Measurements from ENCODE around the gene UXS1. TPM values are rescaled to one million over a fixed set of nuclear protein-coding genes. Genes with fewer than 3 reads are reported as not detected.

UXS1 gene
- total RNA-seq, 1 experiment from 2014 or later: 49.1 TPM

GRCh38 chr2:106147159-106147558, 46.9 kb downstream of the UXS1 start:
- TF ChIP-seq CTCF (conservative IDR thresholded peaks at IDR 0.05; ENCODE audit: low read depth, low read length) (no peak), EZH2 (IDR thresholded peaks at IDR 0.05; ENCODE audit: low read length, unreplicated experiment) (no peak), EZH2phosphoT487 (IDR thresholded peaks at IDR 0.05; ENCODE audit: borderline replicate concordance, low read length) (no peak)
- H3K4me1 ChIP-seq (ENCODE audit: insufficient read depth, low read length): peaks cover 38% of the 10 kb centered on the region
- ChIA-PET CTCF (no interaction called here), POLR2A (ENCODE audit: unreplicated experiment) (no interaction called here)
- peak overlapping the region; percentile 21 for H2AFZ ChIP-seq (ENCODE audit: low read length)
- no peaks in the 10 kb centered on the region for H3K9me2 ChIP-seq (replicated peaks; ENCODE audit: low read length)
- TSS peak; percentile 46 for BruUV-seq (replicated peaks)
- no peaks in the 10 kb centered on the region for H4K20me1 ChIP-seq (ENCODE audit: low read length)
- peak overlapping the region; percentile 78 for H3K27ac ChIP-seq (ENCODE audit: low read length)
- intact Hi-C loops (cut with micrococcal nuclease): no loop called here
- DNase-seq: peak; percentile 82
- peaks cover 11% of the 10 kb centered on the region for H3F3A ChIP-seq (ENCODE audit: low read length, unreplicated experiment)
- peaks cover 21% of the 10 kb centered on the region for H3K36me3 ChIP-seq (ENCODE audit: low read depth, low read length)
- H3K79me2 ChIP-seq (ENCODE audit: low read length): no peaks in the 10 kb centered on the region
- peak; percentile 85 for ATAC-seq
- H3K4me3 ChIP-seq (ENCODE audit: low read length): peak overlapping the region; percentile 25; the same call in 1 of the 2 replicates
- H3K27me3 ChIP-seq (ENCODE audit: low read length): no peaks in the 10 kb centered on the region
- H3K4me2 ChIP-seq (ENCODE audit: low read length): peak overlapping the region; percentile 59
- peak overlapping the region; percentile 13; the same call in 1 of the 2 replicates for H3K9ac ChIP-seq (ENCODE audit: low read length)
- H3K9me3 ChIP-seq (ENCODE audit: low read length): no peaks in the 10 kb centered on the region

- Histone ChIP-seq H3K36me3 (ENCODE audit: low read depth, low read length) (peaks cover 9% of the 10 kb centered on the region), H3K4me3 (ENCODE audit: low read length) (no peak overlapping the region), H3K9me3 (ENCODE audit: low read length) (no peaks in the 10 kb centered on the region), H3K27ac (ENCODE audit: low read length) (no peak overlapping the region), H3F3A (ENCODE audit: low read length, unreplicated experiment) (peaks cover 11% of the 10 kb centered on the region), H3K4me1 (ENCODE audit: insufficient read depth, low read length) (peaks cover 38% of the 10 kb centered on the region), H3K79me2 (ENCODE audit: low read length) (no peaks in the 10 kb centered on the region), H3K9ac (ENCODE audit: low read length) (no peak overlapping the region), H3K4me2 (ENCODE audit: low read length) (no peak overlapping the region), H3K27me3 (ENCODE audit: low read length) (no peaks in the 10 kb centered on the region), H2AFZ (ENCODE audit: low read length) (no peak overlapping the region), H3K9me2 (replicated peaks; ENCODE audit: low read length) (no peaks in the 10 kb centered on the region), H4K20me1 (ENCODE audit: low read length) (no peaks in the 10 kb centered on the region)
- intact Hi-C loops (cut with micrococcal nuclease): no loop called here
- DNase-seq: no peak
- CTCF ChIA-PET: no interaction called here
- BruUV-seq (replicated peaks): no TSS peak
- TF ChIP-seq EZH2phosphoT487 (IDR thresholded peaks at IDR 0.05; ENCODE audit: borderline replicate concordance, low read length): no peak
- no peak for TF ChIP-seq CTCF (conservative IDR thresholded peaks at IDR 0.05; ENCODE audit: low read depth, low read length)
- TF ChIP-seq EZH2 (IDR thresholded peaks at IDR 0.05; ENCODE audit: low read length, unreplicated experiment): no peak
- POLR2A ChIA-PET (ENCODE audit: unreplicated experiment): no interaction called here
- ATAC-seq: no peak
Observed at GRCh38 chr2:106144621-106145331, 49.3 kb downstream of the UXS1 start.

- H3K36me3 ChIP-seq (ENCODE audit: low read depth, low read length): peaks cover 3% of the 10 kb centered on the region; the same call in 1 of the 2 replicates
- no peak overlapping the region for H3K4me2 ChIP-seq (ENCODE audit: low read length)
- H3K9ac ChIP-seq (ENCODE audit: low read length): no peak overlapping the region
- no peak overlapping the region for H3K4me3 ChIP-seq (ENCODE audit: low read length)
- no peaks in the 10 kb centered on the region for H3K79me2 ChIP-seq (ENCODE audit: low read length)
- no TSS peak for BruUV-seq (replicated peaks)
- H3K4me1 ChIP-seq (ENCODE audit: insufficient read depth, low read length): peaks cover 31% of the 10 kb centered on the region
- H4K20me1 ChIP-seq (ENCODE audit: low read length): no peaks in the 10 kb centered on the region
- peak overlapping the region; percentile 29 for H3K27ac ChIP-seq (ENCODE audit: low read length)
- no peak overlapping the region for H2AFZ ChIP-seq (ENCODE audit: low read length)
- no peaks in the 10 kb centered on the region for H3K9me2 ChIP-seq (replicated peaks; ENCODE audit: low read length)
- no peak for TF ChIP-seq EZH2 (IDR thresholded peaks at IDR 0.05; ENCODE audit: low read length, unreplicated experiment)
- no peak for TF ChIP-seq EZH2phosphoT487 (IDR thresholded peaks at IDR 0.05; ENCODE audit: borderline replicate concordance, low read length)
- no peak for TF ChIP-seq CTCF (conservative IDR thresholded peaks at IDR 0.05; ENCODE audit: low read depth, low read length)
- CTCF ChIA-PET: no interaction called here
- no peaks in the 10 kb centered on the region for H3K9me3 ChIP-seq (ENCODE audit: low read length)
- intact Hi-C loops (cut with micrococcal nuclease): no loop called here
- H3K27me3 ChIP-seq (ENCODE audit: low read length): no peaks in the 10 kb centered on the region
- peak; percentile 75 for DNase-seq
- POLR2A ChIA-PET (ENCODE audit: unreplicated experiment): no interaction called here
- peaks cover 11% of the 10 kb centered on the region for H3F3A ChIP-seq (ENCODE audit: low read length, unreplicated experiment)
- ATAC-seq: peak; percentile 18
Observed at GRCh38 chr2:106143495-106144215, 50.4 kb downstream of the UXS1 start.
